VCaP (cell line): ENCODE measurements around the gene ZNF543.
A peak's percentile ranks its signal among the peaks of the same experiment; 100 is the strongest.

Experiments
- H3K27ac ChIP-seq: fragments of 450-650 bp; 2 replicates; pipeline ENCODE4 v1.5.1; 2017
- TF ChIP-seq, protein P1 (sequence below): fragments of 450-650 bp; conservative IDR thresholded peaks from 2 replicates; pipeline ENCODE4 v1.5.1; 2017; ENCODE audit warnings: mild to moderate bottlenecking, moderate library complexity

Gene ZNF543

DNA sequence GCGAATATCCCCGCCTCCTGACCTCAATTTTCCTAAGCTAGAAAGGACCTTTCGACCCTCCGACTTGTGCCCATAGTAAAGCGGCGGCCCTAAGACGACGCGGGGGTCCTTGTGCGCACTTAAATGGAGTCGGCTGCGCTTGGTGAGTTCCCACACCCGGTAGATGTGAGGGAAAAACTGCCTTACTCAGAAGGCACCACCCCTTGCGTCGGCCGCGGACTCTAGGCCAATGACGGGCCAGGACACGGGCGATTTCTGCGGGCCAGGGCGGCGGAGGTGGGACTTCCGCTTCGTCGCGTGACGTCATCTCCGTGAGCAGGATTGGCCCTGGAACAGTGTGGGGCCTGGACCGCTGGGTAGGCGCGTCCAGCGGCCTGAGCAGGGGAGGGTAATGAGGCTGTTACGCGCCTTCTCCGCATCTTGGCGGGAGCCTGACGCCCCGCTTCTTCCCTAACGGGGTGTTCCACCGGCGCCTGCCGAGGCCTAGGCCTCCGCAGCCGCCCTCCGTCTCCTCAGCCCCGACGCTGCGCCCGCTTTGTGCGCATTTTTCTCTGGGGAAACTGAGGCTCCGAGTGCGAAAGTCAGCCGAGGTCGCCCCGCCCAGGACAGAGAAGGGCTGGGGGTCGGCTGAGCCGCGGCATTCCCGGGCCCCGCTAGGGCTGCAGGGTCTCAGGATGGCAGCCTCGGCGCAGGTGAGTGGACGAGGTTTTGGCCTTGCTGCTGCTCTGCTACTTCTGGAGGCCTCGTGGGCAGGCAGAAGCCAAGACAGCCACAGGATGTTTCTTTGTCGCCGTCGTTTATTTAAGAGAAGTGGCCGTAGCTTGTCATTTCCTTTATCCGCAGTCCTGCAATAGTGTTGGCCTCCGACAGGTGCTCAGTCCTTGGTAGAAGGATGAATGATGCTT is at the start of gene ZNF543:
Gene ZNF543 (plus strand): TSS at position 293 of the 905 bp plus-strand sequence. CDS start 382 bp downstream, at position 675.
- peak within 1 kb of the TSS; percentile 87 for H3K27ac ChIP-seq
- TF ChIP-seq, protein P1, sequence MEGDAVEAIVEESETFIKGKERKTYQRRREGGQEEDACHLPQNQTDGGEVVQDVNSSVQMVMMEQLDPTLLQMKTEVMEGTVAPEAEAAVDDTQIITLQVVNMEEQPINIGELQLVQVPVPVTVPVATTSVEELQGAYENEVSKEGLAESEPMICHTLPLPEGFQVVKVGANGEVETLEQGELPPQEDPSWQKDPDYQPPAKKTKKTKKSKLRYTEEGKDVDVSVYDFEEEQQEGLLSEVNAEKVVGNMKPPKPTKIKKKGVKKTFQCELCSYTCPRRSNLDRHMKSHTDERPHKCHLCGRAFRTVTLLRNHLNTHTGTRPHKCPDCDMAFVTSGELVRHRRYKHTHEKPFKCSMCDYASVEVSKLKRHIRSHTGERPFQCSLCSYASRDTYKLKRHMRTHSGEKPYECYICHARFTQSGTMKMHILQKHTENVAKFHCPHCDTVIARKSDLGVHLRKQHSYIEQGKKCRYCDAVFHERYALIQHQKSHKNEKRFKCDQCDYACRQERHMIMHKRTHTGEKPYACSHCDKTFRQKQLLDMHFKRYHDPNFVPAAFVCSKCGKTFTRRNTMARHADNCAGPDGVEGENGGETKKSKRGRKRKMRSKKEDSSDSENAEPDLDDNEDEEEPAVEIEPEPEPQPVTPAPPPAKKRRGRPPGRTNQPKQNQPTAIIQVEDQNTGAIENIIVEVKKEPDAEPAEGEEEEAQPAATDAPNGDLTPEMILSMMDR: no peak

DNA sequence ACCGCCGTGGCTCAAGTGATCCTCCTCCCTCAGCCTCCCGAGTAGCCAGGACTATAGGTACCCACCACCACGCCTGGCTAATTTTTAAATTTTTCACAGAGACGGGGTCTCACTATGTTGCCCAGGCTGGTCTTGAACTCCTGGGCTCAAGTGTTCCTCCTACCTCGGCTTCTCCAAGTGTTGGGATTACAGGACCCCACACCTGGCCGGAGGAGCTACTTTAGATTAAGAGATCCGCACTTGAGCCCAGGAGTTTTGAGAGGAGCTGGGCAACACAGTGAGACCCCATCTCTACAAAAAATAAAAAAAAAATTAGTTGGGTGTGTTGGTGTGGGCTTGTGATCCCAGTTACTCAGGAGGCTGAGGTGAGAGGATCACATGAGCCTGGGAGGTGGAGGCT is 49.0 kb upstream of the ZNF543 start:
- no peak overlapping the region for H3K27ac ChIP-seq
- TF ChIP-seq, protein P1: no peak

DNA sequence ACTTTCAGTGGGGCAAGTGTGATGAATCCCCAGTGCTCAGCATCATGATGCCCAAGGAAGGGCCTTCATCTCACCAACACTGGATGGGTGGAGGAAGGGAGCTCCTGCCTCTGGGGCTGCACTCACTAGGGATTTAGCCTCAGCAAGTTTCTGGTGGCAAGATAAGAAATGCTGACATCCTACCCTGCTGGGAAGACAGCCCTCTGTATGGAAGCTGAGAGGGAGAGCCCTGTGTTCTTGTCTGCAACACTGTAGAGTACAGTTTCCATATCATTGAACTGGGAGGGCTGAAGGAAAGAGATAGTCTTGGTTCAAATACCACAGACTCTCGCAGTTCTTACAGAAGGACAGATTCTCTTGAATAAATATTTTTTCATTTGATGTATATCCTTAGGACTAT is 47.3 kb upstream of the ZNF543 start:
- TF ChIP-seq, protein P1: no peak

DNA sequence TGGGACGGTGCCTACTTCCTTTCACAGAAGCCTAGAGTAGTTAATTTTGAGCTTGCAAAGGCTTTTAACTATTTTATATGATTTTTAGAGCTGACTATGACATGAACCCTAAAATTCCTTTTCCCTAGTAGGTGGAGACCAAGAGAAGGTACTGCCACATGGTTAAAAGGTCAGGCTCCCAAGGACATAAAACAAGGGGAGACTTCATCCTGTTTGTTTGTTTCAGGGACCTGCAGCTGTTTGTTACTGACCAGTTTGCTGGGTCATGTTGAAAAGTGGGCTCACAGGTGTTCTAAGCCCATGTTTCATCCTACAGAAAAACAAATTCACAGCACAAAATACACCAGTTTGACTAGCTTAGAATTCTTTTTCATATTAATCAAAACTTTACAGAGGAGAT is 43.8 kb upstream of the ZNF543 start:
- TF ChIP-seq, protein P1: no peak
- no peak overlapping the region for H3K27ac ChIP-seq

More for the DNA sequence above, 47.3 kb upstream of the ZNF543 start:
- H3K27ac ChIP-seq: no peak overlapping the region

DNA sequence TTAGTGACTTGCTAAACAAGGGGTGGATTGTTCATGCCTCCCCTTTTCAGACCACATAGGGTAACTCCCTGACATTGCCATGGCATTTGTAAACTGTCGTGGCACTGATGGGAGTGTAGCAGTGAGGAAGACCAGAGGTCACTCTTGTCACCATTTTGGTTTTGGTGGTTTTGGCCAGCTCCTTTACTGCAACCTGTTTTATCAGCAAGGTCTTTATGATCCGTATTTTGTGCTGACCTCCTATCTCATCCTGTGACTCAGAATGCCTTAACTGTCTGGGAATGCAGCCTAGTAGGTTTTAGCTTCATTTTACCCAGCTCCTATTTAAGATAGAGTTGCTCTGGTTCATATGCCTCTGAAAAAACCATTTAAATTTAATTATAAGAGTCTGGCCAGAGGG is 41.8 kb upstream of the ZNF543 start:
- H3K27ac ChIP-seq: peak overlapping the region; percentile 99

DNA sequence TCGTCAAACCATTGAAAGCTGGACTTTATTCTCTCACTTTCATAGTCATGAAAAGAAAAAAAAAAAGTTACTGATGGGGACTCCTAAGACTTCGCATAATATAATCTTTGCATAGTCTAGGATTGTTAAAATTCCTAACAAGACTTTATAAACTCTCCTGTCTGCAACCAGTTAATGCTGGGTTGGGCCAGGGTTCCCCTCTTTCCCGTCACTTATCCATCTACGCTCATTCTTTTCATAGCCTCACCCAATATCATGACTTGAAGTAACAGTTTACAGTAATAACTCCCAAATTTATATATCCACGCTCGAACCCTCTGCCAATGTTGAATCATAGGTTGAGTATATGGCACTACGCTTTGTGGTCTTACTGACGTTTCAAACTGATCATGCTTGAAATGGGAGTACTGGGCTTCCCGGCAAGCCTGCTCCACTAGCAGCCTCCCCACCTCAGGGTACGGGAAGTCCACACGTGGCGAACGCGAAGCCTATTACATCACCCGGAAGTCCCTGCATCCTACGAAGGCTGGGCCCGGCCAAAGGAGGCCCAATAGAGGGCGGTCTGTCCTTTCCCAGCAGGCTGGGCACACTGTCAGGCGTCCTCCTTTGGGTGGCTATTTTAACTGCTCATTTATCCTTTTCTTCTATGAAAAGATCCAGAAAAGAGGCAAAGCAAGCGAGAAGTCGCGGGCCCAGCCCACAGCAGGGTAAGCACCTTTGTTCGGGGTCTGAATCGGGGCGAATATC is 40.7 kb upstream of the ZNF543 start:
- TF ChIP-seq, protein P1: peak; percentile 46

DNA sequence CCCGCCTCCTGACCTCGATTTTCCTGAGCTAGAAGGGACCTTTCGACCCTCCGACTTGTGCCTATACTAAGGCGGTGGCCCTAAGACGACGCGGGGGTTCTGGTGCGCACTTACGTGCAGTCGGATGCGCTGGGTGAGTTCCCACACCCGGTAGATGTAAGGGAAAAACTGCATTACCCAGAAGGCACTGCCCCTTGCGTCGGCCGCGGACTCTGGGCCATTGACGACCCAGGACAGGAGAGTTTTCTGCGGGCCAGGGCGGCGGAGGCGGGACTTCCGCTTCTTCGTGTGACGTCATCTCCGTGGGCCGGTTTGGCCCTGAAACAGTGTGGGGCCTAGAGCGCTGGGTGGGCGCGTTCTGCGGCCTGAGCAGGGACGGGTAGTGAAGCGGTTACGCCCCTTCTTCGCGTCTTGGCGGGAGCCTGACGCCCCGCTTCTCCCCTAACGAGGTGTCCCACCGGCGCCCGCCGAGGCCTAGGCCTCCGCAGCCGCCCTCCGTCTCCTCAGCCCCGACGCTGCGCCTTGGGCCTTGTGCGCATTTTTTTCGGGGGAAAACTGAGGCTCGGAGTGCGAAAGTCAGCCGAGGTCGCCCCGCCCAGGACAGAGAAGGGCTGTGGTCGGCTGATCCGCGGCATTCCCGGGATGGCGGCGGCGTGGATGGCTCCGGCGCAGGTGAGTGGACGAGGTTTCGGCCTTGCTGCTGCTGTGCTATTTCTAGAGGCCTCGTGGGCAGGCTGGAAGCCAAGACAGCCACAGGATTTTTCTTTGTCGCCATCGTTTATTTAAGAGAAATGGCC is 39.9 kb upstream of the ZNF543 start, which contains the start of gene ZNF460:
Gene ZNF460 (plus strand): TSS at position 321 of the 797 bp plus-strand sequence. CDS start 322 bp downstream, at position 643.
- TF ChIP-seq, protein P1: no peak

More for the DNA sequence above, 40.7 kb upstream of the ZNF543 start:
- H3K27ac ChIP-seq: peak overlapping the region; percentile 99

More for the DNA sequence above, 39.9 kb upstream of the ZNF543 start, which contains the start of gene ZNF460:
- peak within 1 kb of the TSS; percentile 99 for H3K27ac ChIP-seq
